ENCODE results near the gene ARHGAP42.
A peak's percentile ranks its signal among the peaks of the same experiment; 100 is the strongest.

The ARHGAP42 gene

GRCh38 chr11:100761841-100762240, 74.8 kb downstream of the ARHGAP42 start:
- Histone ChIP-seq H3K27me3 (no peaks in the 10 kb centered on the region), H3K27ac (no peak overlapping the region), H3K4me1 (peaks cover 0 to 29% (median 6%) of the 10 kb centered on the region in 4 donors), H3K4me3 (no peak overlapping the region), H3K36me3 (no peaks in the 10 kb centered on the region), H3K9me3 (no peaks in the 10 kb centered on the region)
- no peak for TF ChIP-seq CTCF (IDR thresholded peaks at IDR 0.05)
- DNase-seq = no peak
- intact Hi-C loops (cut with DNase I; ENCODE audit: low total_unique reads) = no loop called here

DNA sequence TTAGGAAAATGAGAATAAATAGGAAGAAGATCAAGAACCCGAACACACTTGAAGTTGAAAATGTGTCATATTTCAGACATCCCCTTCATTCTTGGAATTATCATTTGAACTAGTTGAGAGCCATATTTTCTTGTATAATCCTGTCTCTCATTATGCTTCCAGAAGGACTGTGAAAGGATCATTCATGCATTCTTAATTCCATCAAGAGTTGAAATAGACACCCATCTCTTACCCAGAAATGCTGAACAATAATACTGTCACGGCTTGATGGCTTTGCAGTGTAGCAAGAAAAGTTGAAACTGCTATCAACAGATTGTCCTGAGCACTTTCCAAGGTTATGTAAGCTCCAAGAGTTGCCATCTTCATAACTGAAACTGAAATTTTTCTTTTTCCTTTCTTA, 79.7 kb downstream of the ARHGAP42 start:
- Histone ChIP-seq H3K4me1 (peaks cover 0 to 16% (median 0%) of the 10 kb centered on the region in 4 donors), H3K9me3 (no peaks in the 10 kb centered on the region), H3K36me3 (no peaks in the 10 kb centered on the region), H3K4me3 (no peak overlapping the region), H3K27me3 (no peaks in the 10 kb centered on the region), H3K27ac (no peak overlapping the region)
- TF ChIP-seq CTCF (IDR thresholded peaks at IDR 0.05) = no peak
- intact Hi-C loops (cut with DNase I; ENCODE audit: low total_unique reads) = no loop called here
- DNase-seq = no peak

DNA sequence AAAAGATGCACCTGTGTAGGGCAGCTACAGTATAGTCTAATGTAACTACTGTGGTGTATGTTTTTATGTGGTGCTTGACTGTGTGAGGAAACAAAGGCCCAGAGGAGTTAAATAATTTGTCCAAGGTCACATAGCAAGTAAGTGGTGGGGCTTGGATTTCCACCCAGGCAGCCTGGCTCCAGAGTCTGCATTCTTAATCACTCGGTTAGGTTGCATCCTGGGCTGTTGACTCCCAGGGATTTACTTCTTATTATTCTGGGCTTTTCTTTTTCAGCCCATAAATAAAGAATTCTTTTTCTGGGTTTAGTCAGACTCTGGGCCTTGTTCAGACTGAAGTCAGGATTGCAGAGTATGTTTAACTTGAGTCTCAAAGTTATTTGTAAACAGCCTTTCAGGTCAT, 82.1 kb downstream of the ARHGAP42 start:
- Histone ChIP-seq H3K27me3 (no peaks in the 10 kb centered on the region), H3K4me3 (no peak overlapping the region), H3K27ac (peak overlapping the region in 1 of 2 donors; percentile 25), H3K4me1 (peaks cover 0 to 11% (median 0%) of the 10 kb centered on the region in 4 donors), H3K36me3 (peaks cover 0 to 3% (median 0%) of the 10 kb centered on the region in 3 donors), H3K9me3 (no peaks in the 10 kb centered on the region)
- intact Hi-C loops (cut with DNase I; ENCODE audit: low total_unique reads) = no loop called here
- no peak for TF ChIP-seq CTCF (IDR thresholded peaks at IDR 0.05)
- no peak for DNase-seq

DNA sequence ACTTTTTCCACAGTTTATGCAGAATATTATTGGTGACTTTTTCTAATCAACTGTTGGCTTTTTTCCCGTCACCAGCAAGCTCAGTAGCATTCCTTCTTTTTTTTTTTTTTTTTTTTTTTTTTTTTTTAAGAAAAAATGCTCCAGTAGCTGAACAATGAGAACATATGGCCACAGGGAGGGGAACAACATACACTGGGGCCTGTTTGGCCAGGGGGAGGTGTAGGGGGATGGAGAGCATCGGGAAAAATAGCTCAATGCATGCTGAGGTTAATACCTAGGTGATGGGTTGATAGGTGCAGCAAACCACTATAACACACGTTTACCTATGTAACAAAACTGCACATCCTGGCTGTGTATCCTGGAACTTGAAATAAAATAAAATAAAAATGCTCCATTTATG, 82.5 kb downstream of the ARHGAP42 start:
- H3K36me3 ChIP-seq = peaks cover 0 to 3% (median 0%) of the 10 kb centered on the region in 3 donors
- intact Hi-C loops (cut with DNase I; ENCODE audit: low total_unique reads) = no loop called here
- H3K9me3 ChIP-seq = no peaks in the 10 kb centered on the region
- DNase-seq = no peak
- peak overlapping the region in 1 of 2 donors; percentile 25 for H3K27ac ChIP-seq
- H3K27me3 ChIP-seq = no peaks in the 10 kb centered on the region
- H3K4me3 ChIP-seq = no peak overlapping the region
- H3K4me1 ChIP-seq = peaks cover 0 to 11% (median 0%) of the 10 kb centered on the region in 4 donors
- TF ChIP-seq CTCF (IDR thresholded peaks at IDR 0.05) = no peak

- TF ChIP-seq CTCF (IDR thresholded peaks at IDR 0.05) = no peak
- no peaks in the 10 kb centered on the region for H3K9me3 ChIP-seq
- no peak for DNase-seq
- H3K4me3 ChIP-seq = no peak overlapping the region
- H3K36me3 ChIP-seq = peaks cover 0 to 3% (median 0%) of the 10 kb centered on the region in 3 donors
- no peak overlapping the region for H3K27ac ChIP-seq
- H3K27me3 ChIP-seq = no peaks in the 10 kb centered on the region
- H3K4me1 ChIP-seq = peaks cover 0 to 15% (median 3%) of the 10 kb centered on the region in 4 donors
- intact Hi-C loops (cut with DNase I; ENCODE audit: low total_unique reads) = no loop called here
Observed at GRCh38 chr11:100774132-100774531, 87.0 kb downstream of the ARHGAP42 start.

DNA sequence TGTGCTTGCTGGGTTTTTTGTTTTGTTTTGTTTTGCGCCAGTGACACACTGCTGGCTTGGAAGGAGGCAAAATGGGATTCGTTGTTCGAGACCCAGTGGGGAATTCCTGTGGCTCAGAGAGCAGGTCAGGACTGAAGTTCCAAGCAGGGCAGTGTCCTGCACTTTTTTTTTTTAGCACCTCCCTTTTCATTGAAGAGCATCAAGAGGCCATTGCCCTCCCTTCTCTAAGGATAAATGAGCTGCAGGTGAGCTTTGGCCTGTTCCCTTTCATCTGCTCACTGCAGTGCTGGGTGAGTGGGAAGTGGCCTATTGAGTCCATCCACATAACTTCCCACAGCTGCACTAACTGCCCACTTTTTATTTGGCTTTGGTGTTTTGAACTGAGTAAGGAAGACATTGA, 87.8 kb downstream of the ARHGAP42 start:
- H3K4me3 ChIP-seq = no peak overlapping the region
- intact Hi-C loops (cut with DNase I; ENCODE audit: low total_unique reads) = no loop called here
- H3K4me1 ChIP-seq = peaks cover 0 to 8% (median 3%) of the 10 kb centered on the region in 4 donors
- H3K27ac ChIP-seq = no peak overlapping the region
- no peaks in the 10 kb centered on the region for H3K9me3 ChIP-seq
- no peaks in the 10 kb centered on the region for H3K27me3 ChIP-seq
- no peak for TF ChIP-seq CTCF (IDR thresholded peaks at IDR 0.05)
- H3K36me3 ChIP-seq = peaks cover 0 to 3% (median 0%) of the 10 kb centered on the region in 3 donors
- no peak for DNase-seq
